T1000 (cell line): Measurements from ENCODE around the gene OPCML.
"Not testable (repeated sequence)": the region's sequence is repeated elsewhere in the genome, so short reads cannot be mapped to it uniquely, and the experiment has no call there.

ENCODE experiments used
- DNase-seq: peaks from one replicate; lab custom pipeline; 2025; ENCODE audit warnings: mixed read lengths; lab: John Stamatoyannopoulos, UW

Gene OPCML

DNA sequence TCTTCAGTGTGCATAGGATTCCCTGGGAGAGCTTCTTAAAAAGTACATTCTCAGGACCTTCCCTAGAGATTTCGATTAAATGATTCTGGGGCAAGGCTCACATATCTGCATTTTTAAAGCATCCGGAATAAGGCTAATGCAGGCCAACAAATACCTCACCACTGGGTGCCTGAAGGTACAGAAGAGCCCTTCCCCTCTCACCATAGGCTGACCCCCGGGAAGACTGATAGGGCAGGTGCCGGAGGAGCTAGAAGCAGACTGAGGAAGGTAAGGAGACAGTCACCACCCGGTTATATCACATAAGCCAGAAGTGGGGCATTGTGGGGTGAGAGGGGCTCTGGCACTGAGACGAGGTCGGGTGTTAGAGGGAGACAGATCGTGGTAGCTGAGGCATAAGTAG, 1102.6 kb downstream of the OPCML start:
- no peak for DNase-seq

DNA sequence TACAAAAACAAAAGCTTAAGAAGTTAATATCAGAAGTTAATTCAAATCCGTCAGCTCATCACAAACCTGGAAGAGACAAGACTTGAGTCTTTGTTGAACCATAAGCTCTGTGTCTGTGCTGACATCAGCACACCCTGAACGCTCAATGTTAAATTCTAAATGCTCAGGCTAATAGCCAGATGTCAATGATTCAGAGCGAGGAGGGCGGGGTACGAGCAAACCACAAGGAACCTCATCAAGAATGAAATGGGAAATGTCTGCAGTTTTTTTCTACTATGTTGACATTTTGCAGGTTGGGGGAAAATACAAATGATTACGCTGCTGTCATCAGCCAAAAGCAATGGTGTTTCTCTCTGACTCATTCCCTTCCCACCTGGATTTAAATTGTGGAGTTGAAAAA, 1104.7 kb downstream of the OPCML start:
- no peak for DNase-seq

DNA sequence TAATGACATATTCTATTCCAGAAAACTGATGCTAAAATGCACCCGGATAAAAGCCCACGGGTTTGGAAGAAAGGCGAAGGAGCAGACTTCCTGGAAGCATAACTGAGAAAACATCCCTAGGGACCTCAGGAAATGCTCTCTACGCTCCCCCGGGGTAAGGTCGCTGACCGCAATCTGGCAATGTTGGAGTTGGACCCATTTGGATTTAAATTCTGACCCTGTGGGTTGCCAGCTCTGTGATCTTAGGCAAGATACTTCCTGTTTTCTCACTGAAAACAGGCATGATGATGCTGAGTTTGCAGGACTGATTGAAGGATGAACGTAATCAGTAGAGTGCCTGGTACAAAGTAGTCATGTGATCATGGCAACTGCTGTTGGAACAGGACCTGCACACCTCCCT, 1107.9 kb downstream of the OPCML start:
- DNase-seq: no peak

GRCh38 chr11:132423266-132423665, 1109.0 kb downstream of the OPCML start:
- no peak for DNase-seq

DNA sequence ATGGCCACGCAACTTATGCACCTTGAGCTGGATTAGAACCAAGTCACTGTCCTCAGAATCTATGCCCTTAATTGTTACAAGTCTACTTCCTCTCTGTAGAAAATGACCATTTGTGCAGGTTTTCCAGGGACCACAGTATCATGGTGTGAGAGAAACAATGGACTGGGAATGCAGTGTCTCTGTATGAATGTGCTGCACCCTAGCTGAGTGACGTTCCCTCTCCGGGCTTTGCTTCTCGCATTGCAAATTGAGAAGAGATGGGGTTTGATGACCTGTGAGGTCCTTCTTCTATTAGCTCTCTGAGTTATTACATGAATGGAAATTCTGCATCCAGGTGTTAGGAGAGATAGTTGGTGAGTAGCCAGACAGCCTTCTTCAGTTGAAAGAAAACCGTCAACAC, 1109.6 kb downstream of the OPCML start:
- no peak for DNase-seq

DNA sequence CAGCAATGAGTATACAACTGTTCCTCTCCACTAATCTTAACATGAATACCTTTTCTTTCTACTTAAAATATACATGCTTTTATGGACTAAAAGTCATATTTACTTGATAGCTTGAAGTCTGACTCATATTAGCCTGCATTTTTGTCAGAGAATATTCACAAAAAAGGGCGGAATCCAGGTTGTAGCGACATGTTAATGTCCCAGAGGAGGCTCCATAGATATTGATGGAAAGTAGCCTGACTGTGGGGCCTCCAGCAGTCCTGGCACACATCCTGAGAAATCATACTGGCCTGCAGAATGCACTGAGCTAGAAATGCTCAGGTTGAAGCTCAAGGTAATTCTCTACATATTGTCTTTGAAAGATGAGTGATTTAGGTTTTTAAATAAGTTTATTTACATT, 1110.7 kb downstream of the OPCML start:
- DNase-seq: no peak

DNA sequence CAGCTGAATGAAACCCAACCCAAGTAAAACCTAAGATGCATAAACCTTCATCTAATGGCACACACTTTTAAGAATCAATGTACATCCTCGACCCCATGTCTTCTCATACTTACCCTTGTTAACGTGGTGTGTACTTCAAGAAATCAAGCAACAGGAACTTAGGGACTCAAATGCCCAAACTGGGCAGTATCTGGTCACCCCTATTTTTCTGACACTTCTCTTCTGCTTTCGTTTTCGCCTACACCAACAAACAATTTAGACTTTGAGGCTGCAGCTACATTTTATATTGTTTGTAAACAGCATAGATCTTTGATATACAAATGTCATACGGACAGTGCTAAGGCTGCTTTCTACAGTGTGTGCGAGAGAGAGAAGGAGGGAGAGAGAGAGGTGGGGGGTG, 1117.8 kb downstream of the OPCML start:
- no peak for DNase-seq

GRCh38 chr11:132410383-132410782, 1121.9 kb downstream of the OPCML start:
- no peak for DNase-seq

DNA sequence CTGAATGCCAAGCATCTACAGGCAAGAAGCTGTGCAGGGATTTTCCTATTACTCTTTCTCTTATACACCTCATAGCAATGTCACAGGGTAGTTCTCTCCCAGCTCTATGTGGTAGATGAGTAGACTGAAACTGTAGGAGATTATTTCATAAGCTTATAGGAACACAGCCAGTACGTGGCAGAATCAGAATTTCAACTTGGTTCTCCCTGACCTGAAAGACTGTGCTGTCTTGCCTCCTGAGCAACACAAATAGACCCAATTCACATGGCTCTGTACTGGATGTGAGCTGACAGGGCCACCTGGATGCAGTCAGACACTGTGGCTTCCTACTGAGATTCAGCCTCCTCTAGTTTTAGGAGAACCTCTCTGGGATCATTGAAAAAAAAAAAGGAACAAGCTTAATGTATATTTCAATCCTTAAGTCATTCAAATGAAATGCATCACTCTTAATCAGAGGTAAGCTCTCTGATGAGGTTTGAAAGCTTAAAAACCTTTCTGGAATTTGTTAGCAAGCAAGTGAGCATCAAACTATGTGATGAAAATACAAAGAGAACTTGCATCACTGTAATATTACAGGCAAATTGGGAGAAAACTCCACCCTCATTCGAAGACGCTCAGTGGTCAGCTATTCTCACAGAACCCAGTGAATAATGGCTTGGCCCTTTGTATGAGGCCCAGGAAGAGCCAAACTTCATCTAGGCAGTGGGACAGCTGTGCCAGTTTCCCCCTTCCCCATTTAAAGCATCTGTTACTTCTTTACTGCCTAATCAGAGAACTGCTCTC, 1122.5 kb downstream of the OPCML start:
- DNase-seq: no peak

- no peak for DNase-seq
Measured at GRCh38 chr11:132408877-132409276, 1123.4 kb downstream of the OPCML start.

DNA sequence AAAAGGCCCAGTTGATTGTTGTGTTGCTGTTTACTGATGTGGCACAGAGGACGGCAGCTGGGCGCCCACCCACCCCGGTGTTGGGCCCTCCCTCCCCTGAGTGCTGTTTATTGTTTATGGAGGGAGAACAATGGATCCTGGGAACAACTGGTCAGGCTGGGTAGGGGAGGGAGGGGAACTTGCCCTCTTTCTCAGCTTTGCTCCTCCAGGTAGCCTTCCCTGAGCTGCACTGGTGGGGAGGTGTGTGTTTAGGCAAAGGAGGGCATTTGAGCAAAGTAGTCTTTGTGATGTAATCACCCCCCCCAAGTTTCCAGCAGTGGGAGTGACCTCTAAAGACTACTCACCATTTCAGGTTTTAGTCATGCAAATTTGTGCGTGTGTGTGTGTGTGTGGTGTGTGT, 1126.6 kb downstream of the OPCML start:
- DNase-seq: no peak

DNA sequence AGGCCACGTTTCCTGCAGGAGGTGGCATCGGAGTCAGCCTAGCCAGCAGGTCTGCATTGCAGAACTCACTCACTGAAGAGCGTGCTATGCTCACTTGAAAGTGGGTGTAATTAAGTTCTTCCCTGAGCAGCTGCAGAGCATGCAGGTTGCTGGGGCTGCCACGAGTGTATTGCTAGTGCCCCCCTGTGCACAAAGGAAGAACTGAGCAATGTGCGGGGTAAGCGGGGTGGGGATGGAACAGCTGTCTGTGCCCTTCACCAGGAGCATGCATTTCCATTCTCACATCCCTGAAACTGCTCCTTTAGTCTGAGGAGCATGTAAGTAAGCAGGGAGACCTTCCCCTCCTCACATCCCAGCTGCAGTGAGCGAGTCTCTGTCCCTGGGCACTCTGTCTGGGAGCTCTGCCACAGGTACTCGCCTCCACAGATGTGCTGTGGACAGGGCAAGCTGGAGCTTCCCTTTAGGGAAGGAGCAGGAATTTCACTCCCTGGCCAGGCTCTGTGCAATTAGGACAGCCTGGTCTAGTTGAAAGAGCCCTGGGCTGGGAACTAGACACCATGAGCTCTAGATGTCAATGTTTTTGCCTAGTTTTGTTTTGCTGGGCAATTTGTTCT, 1130.1 kb downstream of the OPCML start:
- no peak for DNase-seq

- no peak for DNase-seq
Measured at GRCh38 chr11:132396318-132396717, 1136.0 kb downstream of the OPCML start.

GRCh38 chr11:132395434-132395833, 1136.9 kb downstream of the OPCML start:
- DNase-seq: no peak

GRCh38 chr11:132379540-132379939, 1152.8 kb downstream of the OPCML start:
- no peak for DNase-seq

DNA sequence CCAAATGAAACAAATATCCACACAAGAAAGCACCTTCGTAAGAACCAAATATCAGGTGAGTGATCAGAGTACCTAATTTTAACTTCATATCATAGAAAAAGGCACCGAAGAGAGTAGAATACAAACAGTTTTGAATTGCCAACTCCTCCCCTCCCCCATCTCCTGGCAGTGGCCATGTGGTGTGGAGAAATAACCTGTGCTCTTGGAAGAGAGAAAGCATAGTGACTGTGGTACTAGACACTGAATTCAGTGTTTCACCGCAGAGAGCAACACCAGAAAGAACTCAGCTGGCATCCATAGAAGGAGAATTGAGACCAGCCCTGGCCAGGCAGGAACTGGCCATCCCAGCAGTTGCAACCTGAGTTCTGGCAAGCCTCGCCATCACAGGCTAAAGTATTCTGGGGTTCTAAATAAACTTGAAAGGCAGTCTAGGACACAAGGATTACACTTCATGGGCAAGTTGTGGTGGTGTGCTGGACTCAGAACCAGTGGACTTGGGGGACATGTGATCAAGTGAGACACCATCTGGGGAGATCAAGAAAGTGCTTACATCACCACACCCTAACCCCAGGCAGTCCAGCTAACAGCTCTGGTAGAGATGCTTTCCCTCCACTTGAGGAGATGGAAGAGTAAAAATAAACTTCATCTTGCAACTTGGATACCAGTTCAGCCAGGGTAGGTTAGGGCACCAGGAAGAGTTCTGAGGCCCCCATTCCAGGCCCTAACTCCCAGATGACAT, 1158.7 kb downstream of the OPCML start:
- DNase-seq: no peak

- DNase-seq: not testable (repeated sequence)
Measured at GRCh38 chr11:132370114-132370513, 1162.2 kb downstream of the OPCML start.

- no peak for DNase-seq
Measured at GRCh38 chr11:132367293-132367692, 1165.0 kb downstream of the OPCML start.

DNA sequence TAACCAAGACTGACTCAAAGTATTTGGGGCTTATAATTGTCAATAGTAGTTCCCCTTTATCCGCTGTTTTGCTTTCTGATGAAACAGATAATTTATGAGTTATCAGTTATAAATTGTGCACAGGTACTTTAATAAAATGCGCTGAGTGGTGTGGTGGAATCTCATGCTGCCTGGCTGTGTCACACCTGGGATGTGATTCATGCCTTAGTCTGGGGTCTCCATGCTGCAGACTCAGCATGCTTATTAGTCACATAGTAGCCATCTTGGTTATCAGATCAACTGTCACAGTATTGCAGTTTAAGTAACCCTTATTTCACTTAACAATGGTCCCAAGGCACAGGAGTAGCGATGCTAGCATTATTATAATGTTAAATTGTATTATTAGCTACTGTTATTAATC, 1166.7 kb downstream of the OPCML start:
- DNase-seq: no peak
